Activated naive CD8-positive, alpha-beta T cell treated with anti-CD3 and anti-CD28 coated beads for 36 hours (primary cell): Measurements from ENCODE around the gene RBM10. TPM values are rescaled to one million over a fixed set of nuclear protein-coding genes. Genes with fewer than 3 reads are reported as not detected.
A peak's percentile ranks its signal among the peaks of the same experiment; 100 is the strongest.

ENCODE experiments used
- DNase-seq: peaks from one replicate; pipeline ENCODE4 v3.0.0; 2021
- H3K27ac Mint-ChIP-seq: one replicate; pipeline ENCODE4 v1.8.0; 2022; ENCODE audit warnings: mild to moderate bottlenecking, moderate library complexity, mixed read lengths
- H3K27me3 Mint-ChIP-seq: one replicate; pipeline ENCODE4 v1.8.0; 2022; ENCODE audit warnings: mild to moderate bottlenecking, mixed read lengths
- H3K36me3 Mint-ChIP-seq: one replicate; pipeline ENCODE4 v1.8.0; 2021; ENCODE audit warnings: mild to moderate bottlenecking, mixed read lengths
- H3K4me1 Mint-ChIP-seq: one replicate; pipeline ENCODE4 v1.8.0; 2021; ENCODE audit warnings: mixed read lengths
- H3K4me3 Mint-ChIP-seq: one replicate; pipeline ENCODE4 v1.8.0; 2022; ENCODE audit warnings: mild to moderate bottlenecking, moderate library complexity, mixed read lengths
- H3K9me3 Mint-ChIP-seq: one replicate; pipeline ENCODE4 v1.8.0; 2022; ENCODE audit warnings: mixed read lengths
- total RNA-seq, 2 experiments: library from RNA; stranded (reverse); gene quantifications; one replicate each; pipeline ENCODE4 v1.2.3, GENCODE V29; 2021

RBM10 gene
- total RNA-seq, 2 experiments from 2014 or later: 67.2 to 69.0 TPM

- peaks cover 3% of the 10 kb centered on the region for H3K4me1 Mint-ChIP-seq
- no peaks in the 10 kb centered on the region for H3K27me3 Mint-ChIP-seq
- no peak overlapping the region for H3K4me3 Mint-ChIP-seq
- H3K9me3 Mint-ChIP-seq: no peaks in the 10 kb centered on the region
- peak overlapping the region; percentile 42 for H3K27ac Mint-ChIP-seq
- peaks cover 13% of the 10 kb centered on the region for H3K36me3 Mint-ChIP-seq
- DNase-seq: no peak
These were observed 65.8 kb downstream of the RBM10 start for GRCh38 chrX:47210661-47211425.

- Mint-ChIP-seq H3K27ac (peak overlapping the region; percentile 35), H3K4me1 (peaks cover 21% of the 10 kb centered on the region), H3K27me3 (no peaks in the 10 kb centered on the region), H3K4me3 (no peak overlapping the region), H3K36me3 (peaks cover 23% of the 10 kb centered on the region), H3K9me3 (no peaks in the 10 kb centered on the region)
- DNase-seq: no peak
These were observed 67.6 kb downstream of the RBM10 start for GRCh38 chrX:47212381-47213293.

GRCh38 chrX:47214435-47215077 is 69.5 kb downstream of the RBM10 start:
- no peaks in the 10 kb centered on the region for H3K9me3 Mint-ChIP-seq
- H3K27me3 Mint-ChIP-seq: no peaks in the 10 kb centered on the region
- peaks cover 28% of the 10 kb centered on the region for H3K36me3 Mint-ChIP-seq
- peaks cover 23% of the 10 kb centered on the region for H3K4me1 Mint-ChIP-seq
- no peak overlapping the region for H3K27ac Mint-ChIP-seq
- H3K4me3 Mint-ChIP-seq: no peak overlapping the region
- no peak for DNase-seq

GRCh38 chrX:47215291-47215900 is 70.4 kb downstream of the RBM10 start:
- no peak for DNase-seq
- H3K4me1 Mint-ChIP-seq: peaks cover 30% of the 10 kb centered on the region
- H3K27me3 Mint-ChIP-seq: no peaks in the 10 kb centered on the region
- no peak overlapping the region for H3K4me3 Mint-ChIP-seq
- no peaks in the 10 kb centered on the region for H3K9me3 Mint-ChIP-seq
- peaks cover 37% of the 10 kb centered on the region for H3K36me3 Mint-ChIP-seq
- no peak overlapping the region for H3K27ac Mint-ChIP-seq

- peaks cover 36% of the 10 kb centered on the region for H3K4me1 Mint-ChIP-seq
- no peaks in the 10 kb centered on the region for H3K9me3 Mint-ChIP-seq
- peaks cover 40% of the 10 kb centered on the region for H3K36me3 Mint-ChIP-seq
- H3K27ac Mint-ChIP-seq: peak overlapping the region; percentile 98
- H3K4me3 Mint-ChIP-seq: peak overlapping the region; percentile 75
- no peaks in the 10 kb centered on the region for H3K27me3 Mint-ChIP-seq
- DNase-seq: no peak
These were observed 71.4 kb downstream of the RBM10 start for GRCh38 chrX:47216393-47216925.

- Mint-ChIP-seq H3K4me3 (peak overlapping the region; percentile 75), H3K36me3 (peaks cover 38% of the 10 kb centered on the region), H3K9me3 (no peaks in the 10 kb centered on the region), H3K27me3 (no peaks in the 10 kb centered on the region), H3K4me1 (peaks cover 41% of the 10 kb centered on the region), H3K27ac (peak overlapping the region; percentile 98)
- no peak for DNase-seq
These were observed 72.3 kb downstream of the RBM10 start for GRCh38 chrX:47217121-47217851.

GRCh38 chrX:47217852-47218279 is 72.8 kb downstream of the RBM10 start:
- Mint-ChIP-seq H3K27ac (peak overlapping the region; percentile 98), H3K9me3 (no peaks in the 10 kb centered on the region), H3K36me3 (peaks cover 39% of the 10 kb centered on the region), H3K4me3 (peak overlapping the region; percentile 88), H3K4me1 (peaks cover 41% of the 10 kb centered on the region), H3K27me3 (no peaks in the 10 kb centered on the region)
- peak; percentile 91 for DNase-seq

- Mint-ChIP-seq H3K27me3 (no peaks in the 10 kb centered on the region), H3K27ac (peak within 1 kb of the TSS; percentile 98), H3K4me3 (peak within 1 kb of the TSS; percentile 94), H3K36me3 (peaks cover 39% of the 10 kb centered on the region), H3K9me3 (no peaks in the 10 kb centered on the region), H3K4me1 (peaks cover 41% of the 10 kb centered on the region)
- DNase-seq: peak; percentile 74
These were observed 73.4 kb downstream of the RBM10 start, which contains the start of gene CDK16 for GRCh38 chrX:47218280-47218919. TSS of gene CDK16 (plus strand) at chrX:47218681. CDS start at chrX:47223558, 4,877 bp downstream.

- no peaks in the 10 kb centered on the region for H3K27me3 Mint-ChIP-seq
- peaks cover 41% of the 10 kb centered on the region for H3K4me1 Mint-ChIP-seq
- H3K4me3 Mint-ChIP-seq: peak overlapping the region; percentile 94
- no peaks in the 10 kb centered on the region for H3K9me3 Mint-ChIP-seq
- H3K27ac Mint-ChIP-seq: peak overlapping the region; percentile 91
- DNase-seq: peak; percentile 56
- peaks cover 36% of the 10 kb centered on the region for H3K36me3 Mint-ChIP-seq
These were observed 74.1 kb downstream of the RBM10 start for GRCh38 chrX:47218920-47219815.

GRCh38 chrX:47221756-47222155 is 76.7 kb downstream of the RBM10 start:
- H3K36me3 Mint-ChIP-seq: peaks cover 24% of the 10 kb centered on the region
- no peak overlapping the region for H3K27ac Mint-ChIP-seq
- H3K4me3 Mint-ChIP-seq: no peak overlapping the region
- H3K9me3 Mint-ChIP-seq: no peaks in the 10 kb centered on the region
- H3K4me1 Mint-ChIP-seq: peaks cover 28% of the 10 kb centered on the region
- no peak for DNase-seq
- H3K27me3 Mint-ChIP-seq: no peaks in the 10 kb centered on the region

- peaks cover 20% of the 10 kb centered on the region for H3K36me3 Mint-ChIP-seq
- H3K4me1 Mint-ChIP-seq: peaks cover 20% of the 10 kb centered on the region
- DNase-seq: no peak
- no peak overlapping the region for H3K27ac Mint-ChIP-seq
- H3K27me3 Mint-ChIP-seq: no peaks in the 10 kb centered on the region
- H3K9me3 Mint-ChIP-seq: no peaks in the 10 kb centered on the region
- H3K4me3 Mint-ChIP-seq: no peak overlapping the region
These were observed 77.8 kb downstream of the RBM10 start for GRCh38 chrX:47222751-47223350.

GRCh38 chrX:47223476-47224250 is 78.6 kb downstream of the RBM10 start:
- DNase-seq: no peak
- H3K36me3 Mint-ChIP-seq: peaks cover 20% of the 10 kb centered on the region
- peaks cover 20% of the 10 kb centered on the region for H3K4me1 Mint-ChIP-seq
- no peak overlapping the region for H3K27ac Mint-ChIP-seq
- no peaks in the 10 kb centered on the region for H3K9me3 Mint-ChIP-seq
- H3K27me3 Mint-ChIP-seq: no peaks in the 10 kb centered on the region
- no peak overlapping the region for H3K4me3 Mint-ChIP-seq
